ENCODE results near the gene PROX1. TPM values are rescaled to one million over a fixed set of nuclear protein-coding genes. Genes with fewer than 3 reads are reported as not detected.

Gene PROX1
- total RNA-seq, 6 experiments from 2014 or later, result 0.14 to 0.96 (median 0.31) TPM

DNA sequence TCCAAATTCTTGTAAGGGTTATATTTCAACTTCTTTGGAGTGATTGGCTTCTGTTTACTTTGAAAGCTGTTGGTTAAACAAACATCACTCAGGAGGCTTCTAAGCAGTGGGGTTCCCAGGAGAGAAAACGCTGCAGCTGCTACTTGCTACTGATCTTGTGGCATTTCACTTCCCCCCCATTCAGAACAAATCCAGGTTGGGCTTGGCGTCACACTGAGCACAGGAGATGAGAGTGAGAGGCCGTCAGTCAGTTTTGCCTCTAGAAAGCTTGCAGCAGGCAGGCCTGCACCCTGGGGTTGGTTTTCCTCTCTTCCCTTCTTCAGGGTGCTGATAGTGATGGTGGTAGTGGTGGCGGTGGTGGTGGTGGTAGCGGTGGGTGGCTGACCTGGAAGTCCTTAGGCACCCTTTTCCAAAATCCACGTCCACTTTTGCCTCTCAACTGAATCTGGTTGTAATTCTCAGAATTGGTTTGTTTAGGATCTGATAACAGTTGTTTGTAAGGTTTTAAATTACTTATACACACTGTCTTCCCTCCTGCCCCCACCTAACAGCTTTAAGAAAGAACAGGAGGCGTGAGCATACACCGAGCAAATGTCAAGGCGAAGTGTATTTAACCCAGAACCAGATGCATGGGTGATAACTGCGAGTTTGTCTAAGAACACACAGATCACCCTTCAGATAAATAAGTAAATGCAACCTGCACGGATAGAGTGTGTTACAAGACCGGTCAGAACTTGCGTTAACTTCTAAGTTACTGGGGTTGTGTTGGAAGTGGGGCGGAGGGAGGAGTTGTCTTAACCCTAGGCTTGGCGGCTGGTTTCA is 3.2 kb upstream of the PROX1 start:
- Mint-ChIP-seq H3K27ac (no peak overlapping the region), H3K4me3 (no peak overlapping the region), H3K9me3 (peaks cover 3% of the 10 kb centered on the region; the same call in 1 of the 2 replicates), H3K36me3 (ENCODE audit: low read depth) (no peaks in the 10 kb centered on the region), H3K4me1 (ENCODE audit: low read depth) (peaks cover 13% of the 10 kb centered on the region), H3K27me3 (ENCODE audit: insufficient read depth) (peaks cover 42% of the 10 kb centered on the region)
- no peak for DNase-seq
- no peak for TF ChIP-seq CTCF (IDR thresholded peaks at IDR 0.05)

DNA sequence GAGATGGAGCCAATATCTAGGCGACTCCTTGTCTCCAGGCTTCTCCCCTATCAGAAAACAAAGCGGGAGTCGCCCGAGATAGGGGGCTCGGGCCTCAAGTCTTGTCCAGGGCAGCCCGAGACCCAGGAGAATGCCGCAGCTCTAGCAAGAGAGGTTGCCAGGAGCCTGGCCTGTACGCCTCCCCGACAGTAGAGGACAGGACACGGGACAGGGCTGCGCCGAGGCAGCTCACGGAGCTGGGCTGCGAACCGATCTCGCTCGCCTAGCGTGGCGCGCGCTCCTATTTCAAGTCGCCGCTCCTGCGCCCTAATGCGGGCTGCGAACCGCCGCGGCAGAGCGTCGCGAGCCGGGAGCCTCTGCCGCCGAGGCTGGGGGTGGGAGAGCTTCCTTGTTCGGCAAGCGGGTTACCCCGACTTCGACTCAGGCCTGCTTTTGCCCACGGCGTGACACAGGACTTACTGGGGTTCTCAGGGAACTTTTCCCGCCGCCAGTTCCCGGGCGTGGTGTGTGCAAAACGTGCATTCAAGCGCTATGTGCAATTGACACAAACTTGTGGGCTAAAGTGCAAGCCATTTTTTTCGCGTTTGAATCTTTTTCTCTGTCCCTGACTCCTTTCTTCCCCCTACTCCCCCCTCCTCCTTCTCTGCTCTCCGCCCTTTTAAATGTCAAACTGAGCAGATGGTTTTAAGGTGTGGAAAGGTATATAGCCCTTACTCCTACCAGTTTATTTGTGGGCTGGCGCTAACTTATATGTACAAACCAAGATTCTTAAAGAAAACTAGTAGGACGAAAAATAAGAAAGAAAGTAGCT is 2.4 kb upstream of the PROX1 start:
- Mint-ChIP-seq H3K27ac (no peak overlapping the region), H3K27me3 (ENCODE audit: insufficient read depth) (peaks cover 41% of the 10 kb centered on the region), H3K36me3 (ENCODE audit: low read depth) (no peaks in the 10 kb centered on the region), H3K4me3 (no peak overlapping the region), H3K4me1 (ENCODE audit: low read depth) (peaks cover 13% of the 10 kb centered on the region), H3K9me3 (peaks cover 3% of the 10 kb centered on the region; the same call in 1 of the 2 replicates)
- no peak for TF ChIP-seq CTCF (IDR thresholded peaks at IDR 0.05)
- DNase-seq, result no peak

DNA sequence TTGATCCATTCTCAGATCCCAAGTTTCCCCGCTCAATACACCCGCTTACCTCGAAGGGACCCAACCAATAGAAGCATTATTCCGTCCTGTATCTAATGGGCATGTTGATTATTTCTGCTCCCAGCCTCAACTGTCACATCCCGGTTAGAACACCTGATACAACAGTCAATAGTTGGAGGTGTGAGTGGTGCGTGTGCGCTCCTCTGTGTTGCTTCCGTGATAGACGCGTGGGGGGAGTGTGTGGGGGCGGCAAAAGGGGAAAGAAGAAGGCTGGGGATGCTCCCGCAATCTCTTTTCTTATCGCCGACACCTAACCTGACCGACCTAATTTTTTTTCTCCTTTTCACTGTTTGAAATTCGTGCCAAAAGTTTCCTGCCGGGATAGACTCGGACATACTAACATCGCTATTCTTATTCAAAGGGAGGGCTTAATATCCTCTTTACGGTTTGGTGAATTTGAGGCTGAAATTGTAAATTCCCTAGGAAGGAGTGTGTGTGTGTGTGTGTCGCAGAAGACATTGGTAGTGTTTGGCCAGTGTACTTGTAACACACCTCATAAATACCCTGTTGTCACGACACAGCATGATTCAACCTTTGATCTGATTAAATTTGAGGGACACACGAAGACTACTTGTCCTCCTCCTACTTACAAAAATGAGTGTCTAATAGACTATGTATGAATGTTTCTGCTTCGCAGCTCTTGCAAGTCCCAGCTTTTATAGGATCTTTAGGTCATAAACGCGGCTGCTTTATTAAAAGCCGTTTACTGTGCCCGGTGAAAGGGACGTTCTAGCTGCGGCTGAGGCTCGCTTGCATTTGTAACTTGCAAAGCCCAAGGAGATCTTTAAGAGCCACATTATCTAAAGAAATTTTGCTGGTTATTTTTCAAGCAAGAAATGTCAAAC is 1.5 kb upstream of the PROX1 start:
- no peak overlapping the region for H3K4me3 Mint-ChIP-seq
- H3K4me1 Mint-ChIP-seq (ENCODE audit: low read depth), result peaks cover 13% of the 10 kb centered on the region
- DNase-seq, result no peak
- H3K27ac Mint-ChIP-seq, result no peak overlapping the region
- no peaks in the 10 kb centered on the region for H3K36me3 Mint-ChIP-seq (ENCODE audit: low read depth)
- H3K27me3 Mint-ChIP-seq (ENCODE audit: insufficient read depth), result peaks cover 41% of the 10 kb centered on the region
- H3K9me3 Mint-ChIP-seq, result peaks cover 3% of the 10 kb centered on the region; the same call in 1 of the 2 replicates
- no peak for TF ChIP-seq CTCF (IDR thresholded peaks at IDR 0.05)

DNA sequence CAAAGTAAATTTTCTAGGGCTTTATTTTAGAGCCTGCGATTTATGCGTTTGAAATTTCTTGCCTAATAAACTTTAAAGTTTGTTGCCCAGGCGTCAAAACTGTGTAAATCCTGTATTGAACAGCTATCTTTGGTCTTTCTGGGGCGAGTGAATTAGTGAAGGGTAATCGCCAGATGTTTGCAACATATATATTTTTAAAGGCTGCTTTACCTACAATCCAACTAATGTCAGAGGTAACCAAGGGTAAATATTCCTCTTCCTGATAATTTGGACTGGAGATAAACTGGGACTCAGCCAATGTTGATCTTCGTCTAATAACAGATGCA is 885 bp upstream of the PROX1 start:
- DNase-seq, result no peak
- Mint-ChIP-seq H3K4me1 (ENCODE audit: low read depth) (peaks cover 13% of the 10 kb centered on the region), H3K27ac (no peak overlapping the region), H3K36me3 (ENCODE audit: low read depth) (no peaks in the 10 kb centered on the region), H3K27me3 (ENCODE audit: insufficient read depth) (peaks cover 40% of the 10 kb centered on the region), H3K4me3 (peak overlapping the region; percentile 93), H3K9me3 (peaks cover 3% of the 10 kb centered on the region; the same call in 1 of the 2 replicates)
- no peak for TF ChIP-seq CTCF (IDR thresholded peaks at IDR 0.05)

DNA sequence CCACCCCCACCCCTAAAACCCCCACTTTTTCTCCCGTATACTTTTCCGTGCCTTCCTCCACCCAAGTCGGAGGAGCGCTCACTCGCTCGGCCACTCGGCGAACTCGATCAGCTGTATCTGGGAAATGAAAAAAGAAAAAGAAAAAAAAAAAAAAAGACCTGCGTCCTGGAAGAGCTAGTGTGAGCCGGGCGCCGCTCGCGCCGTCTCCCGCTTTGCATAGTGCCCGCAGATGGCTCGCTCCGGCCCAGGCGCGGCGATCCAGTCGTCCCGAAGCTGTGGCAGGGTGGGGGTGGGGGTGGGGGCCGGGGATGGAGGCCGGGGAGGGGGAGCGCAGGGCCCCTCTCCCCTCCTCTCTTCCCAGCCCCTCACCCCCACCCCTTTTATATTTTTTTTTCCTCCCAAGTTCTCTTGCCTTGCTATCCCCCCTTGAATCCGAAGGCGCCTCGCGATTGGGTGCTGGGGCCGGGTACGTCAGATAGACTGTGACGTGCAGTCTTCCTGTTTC is 299 bp upstream of the PROX1 start:
- no peak for TF ChIP-seq CTCF (IDR thresholded peaks at IDR 0.05)
- no peak for DNase-seq
- H3K9me3 Mint-ChIP-seq, result no peaks in the 10 kb centered on the region; the same call in 1 of the 2 replicates
- no peaks in the 10 kb centered on the region for H3K36me3 Mint-ChIP-seq (ENCODE audit: low read depth)
- peaks cover 34% of the 10 kb centered on the region for H3K27me3 Mint-ChIP-seq (ENCODE audit: insufficient read depth)
- peaks cover 13% of the 10 kb centered on the region for H3K4me1 Mint-ChIP-seq (ENCODE audit: low read depth)
- peak overlapping the region; percentile 77 for H3K27ac Mint-ChIP-seq
- H3K4me3 Mint-ChIP-seq, result peak overlapping the region; percentile 93

All from HFFc6 (cell line).